Measurements from ENCODE around the gene TTC27. TPM values are rescaled to one million over a fixed set of nuclear protein-coding genes. Genes with fewer than 3 reads are reported as not detected.

TTC27 gene
- total RNA-seq, 1 donor from 2014 or later = 7.5 TPM

- intact Hi-C loops (cut with micrococcal nuclease) = no loop called here
- TF ChIP-seq, protein P1, sequence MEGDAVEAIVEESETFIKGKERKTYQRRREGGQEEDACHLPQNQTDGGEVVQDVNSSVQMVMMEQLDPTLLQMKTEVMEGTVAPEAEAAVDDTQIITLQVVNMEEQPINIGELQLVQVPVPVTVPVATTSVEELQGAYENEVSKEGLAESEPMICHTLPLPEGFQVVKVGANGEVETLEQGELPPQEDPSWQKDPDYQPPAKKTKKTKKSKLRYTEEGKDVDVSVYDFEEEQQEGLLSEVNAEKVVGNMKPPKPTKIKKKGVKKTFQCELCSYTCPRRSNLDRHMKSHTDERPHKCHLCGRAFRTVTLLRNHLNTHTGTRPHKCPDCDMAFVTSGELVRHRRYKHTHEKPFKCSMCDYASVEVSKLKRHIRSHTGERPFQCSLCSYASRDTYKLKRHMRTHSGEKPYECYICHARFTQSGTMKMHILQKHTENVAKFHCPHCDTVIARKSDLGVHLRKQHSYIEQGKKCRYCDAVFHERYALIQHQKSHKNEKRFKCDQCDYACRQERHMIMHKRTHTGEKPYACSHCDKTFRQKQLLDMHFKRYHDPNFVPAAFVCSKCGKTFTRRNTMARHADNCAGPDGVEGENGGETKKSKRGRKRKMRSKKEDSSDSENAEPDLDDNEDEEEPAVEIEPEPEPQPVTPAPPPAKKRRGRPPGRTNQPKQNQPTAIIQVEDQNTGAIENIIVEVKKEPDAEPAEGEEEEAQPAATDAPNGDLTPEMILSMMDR (IDR thresholded peaks at IDR 0.05; ENCODE audit: borderline replicate concordance) = no peak
- Histone ChIP-seq H3K4me1 (peaks cover 18% of the 10 kb centered on the region), H3K27ac (replicated peaks) (no peak overlapping the region), H3K27me3 (ENCODE audit: low read depth) (no peaks in the 10 kb centered on the region), H3K9me3 (replicated peaks) (peaks cover 13% of the 10 kb centered on the region), H3K4me3 (no peak overlapping the region), H3K36me3 (peaks cover 5% of the 10 kb centered on the region)
- DNase-seq = no peak
Observed at GRCh38 chr2:32833709-32834108, 205.9 kb downstream of the TTC27 start.

GRCh38 chr2:32835148-32835547 lies 207.3 kb downstream of the TTC27 start:
- TF ChIP-seq, protein P1 (IDR thresholded peaks at IDR 0.05; ENCODE audit: borderline replicate concordance) = no peak
- peaks cover 23% of the 10 kb centered on the region for H3K4me1 ChIP-seq
- no peak overlapping the region for H3K4me3 ChIP-seq
- intact Hi-C loops (cut with micrococcal nuclease) = no loop called here
- no peak overlapping the region for H3K27ac ChIP-seq (replicated peaks)
- H3K9me3 ChIP-seq (replicated peaks) = no peaks in the 10 kb centered on the region
- H3K27me3 ChIP-seq (ENCODE audit: low read depth) = no peaks in the 10 kb centered on the region
- no peaks in the 10 kb centered on the region for H3K36me3 ChIP-seq
- DNase-seq = no peak

DNA sequence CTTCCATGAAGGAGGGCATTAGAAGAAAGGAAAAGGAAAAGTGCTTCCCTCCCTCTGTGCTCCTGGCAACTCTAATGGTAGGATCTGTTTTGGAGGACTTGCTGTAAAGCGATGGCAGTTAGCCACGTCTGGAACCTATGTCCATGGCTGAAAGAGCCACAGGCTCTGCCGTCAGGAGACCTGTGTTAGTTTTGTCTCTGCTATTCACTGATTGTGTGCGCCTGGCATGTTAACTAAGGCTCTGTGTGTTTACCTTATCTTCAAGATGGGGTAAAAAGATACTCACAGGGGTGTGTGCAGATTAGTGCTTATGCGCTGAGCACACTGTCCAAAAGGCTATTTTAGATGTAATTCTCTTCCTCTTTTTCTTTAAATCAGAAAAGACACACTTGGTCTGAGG lies 209.1 kb downstream of the TTC27 start:
- H3K27ac ChIP-seq (replicated peaks) = no peak overlapping the region
- DNase-seq = no peak
- no peaks in the 10 kb centered on the region for H3K27me3 ChIP-seq (ENCODE audit: low read depth)
- intact Hi-C loops (cut with micrococcal nuclease) = no loop called here
- peaks cover 24% of the 10 kb centered on the region for H3K4me1 ChIP-seq
- TF ChIP-seq, protein P1 (IDR thresholded peaks at IDR 0.05; ENCODE audit: borderline replicate concordance) = no peak
- H3K9me3 ChIP-seq (replicated peaks) = no peaks in the 10 kb centered on the region
- H3K36me3 ChIP-seq = no peaks in the 10 kb centered on the region
- H3K4me3 ChIP-seq = no peak overlapping the region

- intact Hi-C loops (cut with micrococcal nuclease) = no loop called here
- Histone ChIP-seq H3K27me3 (ENCODE audit: low read depth) (no peaks in the 10 kb centered on the region), H3K9me3 (replicated peaks) (no peaks in the 10 kb centered on the region), H3K27ac (replicated peaks) (no peak overlapping the region), H3K36me3 (no peaks in the 10 kb centered on the region), H3K4me3 (no peak overlapping the region), H3K4me1 (peaks cover 29% of the 10 kb centered on the region)
- no peak for DNase-seq
- TF ChIP-seq, protein P1 (IDR thresholded peaks at IDR 0.05; ENCODE audit: borderline replicate concordance) = no peak
Observed at GRCh38 chr2:32838418-32838817, 210.6 kb downstream of the TTC27 start.

DNA sequence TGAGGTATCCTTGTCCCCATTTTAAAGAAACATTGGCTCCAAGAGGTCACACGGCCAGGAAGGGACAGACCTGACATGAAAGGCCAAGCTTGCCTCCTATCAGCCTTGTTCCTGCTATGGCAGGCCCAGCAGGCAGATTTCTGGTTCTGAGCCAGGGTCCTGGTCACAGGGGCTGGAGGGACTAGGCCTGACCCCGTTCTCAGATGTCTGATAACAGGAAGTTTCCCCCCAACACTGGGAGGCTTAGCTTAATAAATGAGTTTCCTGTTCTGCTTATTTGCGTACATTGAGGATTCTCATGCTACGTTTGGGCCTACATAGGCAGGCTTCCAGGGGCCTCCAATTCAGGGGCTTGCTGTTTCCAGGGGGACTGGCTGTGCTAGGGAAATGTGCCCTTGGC lies 211.1 kb downstream of the TTC27 start:
- Histone ChIP-seq H3K27me3 (ENCODE audit: low read depth) (no peaks in the 10 kb centered on the region), H3K4me3 (no peak overlapping the region), H3K27ac (replicated peaks) (no peak overlapping the region), H3K9me3 (replicated peaks) (no peaks in the 10 kb centered on the region), H3K36me3 (no peaks in the 10 kb centered on the region), H3K4me1 (peaks cover 29% of the 10 kb centered on the region)
- DNase-seq = no peak
- TF ChIP-seq, protein P1 (IDR thresholded peaks at IDR 0.05; ENCODE audit: borderline replicate concordance) = no peak
- intact Hi-C loops (cut with micrococcal nuclease) = no loop called here
